GM12878 (cell line): ENCODE results near the gene TDRD7. TPM values are rescaled to one million over a fixed set of nuclear protein-coding genes. Genes with fewer than 3 reads are reported as not detected.

ENCODE experiments used
- ATAC-seq: fragments of 200-7000 bp; cut with Tn5 transposase; 3 replicates; pipeline ENCODE4 v1.9.1; 2020; ENCODE audit warnings: mild to moderate bottlenecking, moderate library complexity
- BruUV-seq: library from RNA; stranded (reverse); fragments of 400-500 nt; replicated peaks from 2 replicates; lab custom pipeline; 2021; lab: Mats Ljungman, UMichigan
- CTCF ChIA-PET: fragments of 300-600 bp; sonication (Branson Sonifier 250); formaldehyde crosslinking; extraction: SDS; loops from one replicate; lab custom pipeline; 2021; ENCODE audit warnings: inconsistent platforms; lab: Yijun Ruan, JAX
- POLR2A ChIA-PET: fragments of 350-600 bp; formaldehyde crosslinking; extraction: SDS; loops from one replicate; lab custom pipeline; 2021; ENCODE audit warnings: inconsistent platforms; lab: Charles Lee
- RAD21 ChIA-PET: fragments of 300-600 bp; sonication (Branson Sonifier 250); formaldehyde crosslinking; loops from one replicate; lab custom pipeline; 2023; ENCODE audit warnings: antibody characterized with exemption; ENCODE audit not compliant: unreplicated experiment; lab: Charles Lee
- SMC1A ChIA-PET: fragments of 300-600 bp; sonication (Branson Sonifier 250); formaldehyde crosslinking; loops from one replicate; lab custom pipeline; 2023; ENCODE audit not compliant: unreplicated experiment, uncharacterized antibody; lab: Charles Lee
- DNase-seq: peaks from one replicate; pipeline ENCODE4 v3.0.0-alpha.2; 2011; ENCODE audit warnings: low read depth, low spot score
- FAIRE-seq: peaks from 3 replicates; lab custom pipeline; 2011; peaks lifted over from hg19 to GRCh38; lab: Jason Lieb, UNC
- H2AFZ ChIP-seq: 2 replicates; pipeline ENCODE4 v1.6.0; 2011; ENCODE audit warnings: low read depth, low read length, control low read depth; ENCODE audit not compliant: control insufficient read depth
- H3K27ac ChIP-seq: 2 replicates; pipeline ENCODE4 v1.5.1; 2011; ENCODE audit warnings: control low read depth; ENCODE audit not compliant: control insufficient read depth, insufficient read depth
- H3K27me3 ChIP-seq, 2 experiments: replicated peaks in 1 of 2; 2 replicates each; pipeline versions ENCODE4 v1.6.0 to v1.6.1; 2011; ENCODE audit warnings: low read length in 1 of 2; ENCODE audit not compliant: control insufficient read depth in 2 of 2, insufficient read depth in 2 of 2
- H3K36me3 ChIP-seq, 2 experiments: 2 replicates each; pipeline ENCODE4 v1.5.1; 2011; ENCODE audit warnings: low read length in 1 of 2; ENCODE audit not compliant: control insufficient read depth in 2 of 2, insufficient read depth in 2 of 2
- H3K4me1 ChIP-seq: 2 replicates; pipeline ENCODE4 v1.6.1; 2011; ENCODE audit warnings: mild to moderate bottlenecking, low read length, moderate library complexity, mixed read lengths; ENCODE audit not compliant: control insufficient read depth, insufficient read depth
- H3K4me2 ChIP-seq: 2 replicates; pipeline ENCODE4 v1.6.0; 2011; ENCODE audit warnings: control low read depth; ENCODE audit not compliant: control insufficient read depth, insufficient read depth
- H3K4me3 ChIP-seq: fragments of 200-600 bp; sonication (generic); 2 replicates; pipeline ENCODE4 v1.5.1; 2016
- H3K79me2 ChIP-seq: 2 replicates; pipeline ENCODE4 v1.6.0; 2011; ENCODE audit warnings: low read length; ENCODE audit not compliant: control insufficient read depth, insufficient read depth
- H3K9ac ChIP-seq: 2 replicates; pipeline ENCODE4 v1.8.0; 2011; ENCODE audit warnings: low read length, control low read depth, mixed read lengths; ENCODE audit not compliant: control insufficient read depth, insufficient read depth
- H3K9me3 ChIP-seq: replicated peaks from 3 replicates; pipeline ENCODE4 v1.5.1; 2011; ENCODE audit warnings: mild to moderate bottlenecking, low read length; ENCODE audit not compliant: control insufficient read depth, insufficient read depth
- H4K20me1 ChIP-seq: 2 replicates; pipeline ENCODE4 v1.6.0; 2011; ENCODE audit not compliant: control insufficient read depth, insufficient read depth
- JUNB ChIP-seq: IDR thresholded peaks from 2 replicates; pipeline ENCODE4 v1.6.1; 2016; ENCODE audit warnings: antibody characterized with exemption, mild to moderate bottlenecking
- MYB ChIP-seq: fragments of 150-350 bp; IDR thresholded peaks from 2 replicates; pipeline ENCODE4 v1.6.1; 2014; ENCODE audit warnings: mild to moderate bottlenecking, low read depth, low read length, borderline replicate concordance
- NBN ChIP-seq: fragments of 450-650 bp; IDR thresholded peaks from 2 replicates; pipeline ENCODE4 v1.6.1; 2016
- POLR2AphosphoS5 ChIP-seq: IDR thresholded peaks from 2 replicates; pipeline ENCODE4 v1.6.1; 2011; ENCODE audit warnings: mild to moderate bottlenecking, low read length, inconsistent platforms
- RUNX3 ChIP-seq: IDR thresholded peaks from 2 replicates; pipeline ENCODE4 v1.6.1; 2012; ENCODE audit warnings: low read length, inconsistent platforms
- SMC3 ChIP-seq: IDR thresholded peaks from 2 replicates; pipeline ENCODE4 v1.6.1; 2011; ENCODE audit warnings: low read length, improper control_type of control experiment, borderline replicate concordance
- SREBF1 ChIP-seq: IDR thresholded peaks from 2 replicates; pipeline ENCODE4 v1.6.1; 2012; ENCODE audit warnings: mild to moderate bottlenecking, low read length
- SREBF2 ChIP-seq: IDR thresholded peaks from 2 replicates; pipeline ENCODE4 v1.6.1; 2012; ENCODE audit warnings: mild to moderate bottlenecking, low read length
- TARDBP ChIP-seq: IDR thresholded peaks from 2 replicates; pipeline ENCODE4 v1.6.1; 2016; ENCODE audit warnings: borderline replicate concordance
- TCF3 ChIP-seq: IDR thresholded peaks from 2 replicates; pipeline ENCODE4 v1.6.1; 2012; ENCODE audit warnings: low read depth, mild to moderate bottlenecking, low read length, borderline replicate concordance; ENCODE audit not compliant: insufficient read depth
- ZSCAN29 ChIP-seq: fragments of 450-650 bp; IDR thresholded peaks from 2 replicates; pipeline ENCODE4 v1.6.1; 2017; ENCODE audit warnings: mild to moderate bottlenecking, moderate library complexity
- WGBS: methylation state at CpG from one replicate; pipeline ENCODE4 v1.1.6; 2016; ENCODE audit warnings: low lambda C conversion rate; ENCODE audit not compliant: insufficient replicate concordance, insufficient coverage; ENCODE audit errors: missing lambda C conversion rate; 5-methylcytosine and 5-hydroxymethylcytosine counted together
- in situ Hi-C: fragments of 300-500 bp; cut with MboI; formaldehyde crosslinking; loops from 9 replicates; pipeline ENCODE4 v1.14.3; 2018; ENCODE audit warnings: mixed read lengths
- intact Hi-C: fragments of 100-400 bp; cut with micrococcal nuclease; formaldehyde crosslinking; loops from one replicate; pipeline ENCODE4 v1.14.2; 2022; ENCODE audit not compliant: unreplicated experiment
- polyA plus RNA-seq, 11 experiments: library from polyadenylated mRNA; depleted of rRNA in 4 of 11; unstranded in 6 of 11; stranded (reverse) in 5 of 11; fragments of >200 nt; fragmentation: Nextera tagmentation in 4 of 11; fragmentation: Illumina TruSeq in 1 of 11; extraction: Ambion mirVana in 4 of 11; extraction: Trizol in 1 of 11; gene quantifications; 1 replicate in 1 of 11; 2 replicates in 10 of 11; pipeline versions ENCODE4 v1.2.1 to v1.2.3, GENCODE V29; 2011 to 2016; ENCODE audit warnings: inconsistent platforms in 2 of 11, missing spikeins in 2 of 11, low read depth in 1 of 11
- total RNA-seq, 4 experiments: library from RNA; depleted of rRNA in 3 of 4; stranded (reverse); fragments of >200 nt in 3 of 4; fragmentation: Illumina TruSeq in 1 of 4; extraction: Trizol in 1 of 4; gene quantifications; 2 replicates each; pipeline versions ENCODE4 v1.2.1 to v1.2.3, GENCODE V29; 2013 to 2021
- TF ChIP-seq, protein P1 (sequence below): fragments of 450-650 bp; IDR thresholded peaks from 2 replicates; pipeline ENCODE4 v1.6.1; 2016; ENCODE audit warnings: mild to moderate bottlenecking, moderate library complexity, borderline replicate concordance

The TDRD7 gene
- total and polyA plus RNA-seq, 10 of the 15 experiments (the other 5 are each of a cell fraction or from before 2014, with no cell fraction given) = 5.7 to 26.4 (median 16.2) TPM

DNA sequence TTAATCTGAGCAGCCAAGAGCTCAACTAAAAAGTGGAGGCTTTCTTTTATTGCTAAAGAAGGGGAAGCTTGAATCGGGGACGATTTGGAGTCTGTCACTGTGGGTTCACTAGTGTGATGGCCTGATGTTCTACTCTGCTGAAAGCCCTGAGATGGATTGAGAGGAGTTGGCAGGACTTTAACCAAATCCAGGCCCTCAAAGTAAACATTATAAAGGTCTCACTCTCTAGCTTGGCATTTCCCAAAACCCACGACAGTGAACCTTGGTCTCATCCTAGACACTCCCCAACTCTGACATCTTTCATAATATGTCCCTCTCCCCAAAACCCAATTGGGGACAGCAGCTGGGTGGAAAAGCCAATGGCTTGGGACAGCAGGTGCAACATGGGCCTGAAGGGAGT lies 122.3 kb downstream of the TDRD7 start:
- Histone ChIP-seq H2AFZ (no peak overlapping the region), H3K9ac (no peak overlapping the region), H4K20me1 (no peaks in the 10 kb centered on the region), H3K27me3 (no peaks in the 10 kb centered on the region), H3K4me3 (no peak overlapping the region), H3K4me1 (peaks cover 10% of the 10 kb centered on the region), H3K36me3 (peaks cover 5 to 6% of the 10 kb centered on the region in 2 experiments; a peak in 3 of 4 replicates), H3K27ac (no peak overlapping the region), H3K79me2 (no peaks in the 10 kb centered on the region), H3K4me2 (no peak overlapping the region), H3K9me3 (peaks cover 1% of the 10 kb centered on the region; the same call in 1 of the 3 replicates)
- BruUV-seq = no TSS peak
- 76% methylated on average over 3 of the region's 3 CpGs for WGBS
- ChIA-PET POLR2A (interaction anchor here (1.1 kb wide), 1 partner anchor 19 kb away, joined by 3 read pairs; no protein-coding TSS in a partner anchor), RAD21 (interaction anchor here (1.6 kb wide), 1 partner anchor 65 kb away, joined by 5 read pairs; no protein-coding TSS in a partner anchor), CTCF (interaction anchor here (0.7 to 1.9 kb wide), 4 partner anchors 15 to 65 kb away, joined by 3 to 8 read pairs (median 6); no protein-coding TSS in a partner anchor), SMC1A (interaction anchor here (1.3 to 4.4 kb wide), 6 partner anchors 15 to 66 kb away, joined by 3 to 15 read pairs (median 7); no protein-coding TSS in a partner anchor)
- no peak for TF ChIP-seq TCF3
- no peak for TF ChIP-seq SREBF1
- FAIRE-seq (no peak), ATAC-seq (no peak), DNase-seq (no peak)
- in situ Hi-C loops (no loop called here), intact Hi-C loops (no loop called here)

DNA sequence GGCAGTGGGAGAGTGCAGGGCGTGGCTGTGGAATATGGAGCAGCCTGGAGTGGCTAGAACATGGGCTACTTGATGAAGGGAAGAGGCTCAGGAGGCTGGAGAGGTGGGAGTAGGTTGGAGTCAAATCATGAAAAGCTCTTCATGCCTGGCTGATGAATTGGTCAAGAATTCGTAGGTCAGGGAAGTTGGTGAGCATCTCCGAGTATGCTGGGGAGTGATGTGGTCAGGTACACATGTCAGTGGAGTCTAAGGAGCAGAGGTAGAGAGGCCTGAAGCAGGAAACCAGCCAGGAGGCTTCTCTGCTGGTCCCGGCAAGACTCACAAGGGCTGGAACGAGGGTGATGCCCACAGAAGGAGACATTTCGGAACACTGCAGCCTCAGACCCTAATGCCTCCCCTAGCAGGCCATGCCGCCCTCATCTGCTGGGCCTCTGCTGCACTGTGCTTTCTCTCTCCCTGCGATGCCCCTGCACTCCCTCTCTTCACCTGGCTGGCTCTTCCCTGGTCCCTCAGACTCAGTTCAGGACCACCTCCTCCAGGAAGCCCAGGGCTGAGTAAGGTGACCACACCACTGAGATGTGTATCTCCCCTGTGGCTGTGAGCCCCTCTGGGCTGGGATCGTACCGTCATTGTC lies 123.2 kb downstream of the TDRD7 start:
- Histone ChIP-seq H3K9me3 (peaks cover 1% of the 10 kb centered on the region; the same call in 1 of the 3 replicates), H3K36me3 (peaks cover 5 to 6% of the 10 kb centered on the region in 2 experiments; a peak in 3 of 4 replicates), H3K4me1 (peaks cover 1% of the 10 kb centered on the region; the same call in 1 of the 2 replicates), H3K27ac (no peak overlapping the region), H3K4me3 (no peak overlapping the region), H3K27me3 (no peaks in the 10 kb centered on the region), H2AFZ (no peak overlapping the region), H3K9ac (no peak overlapping the region), H4K20me1 (no peaks in the 10 kb centered on the region), H3K79me2 (no peaks in the 10 kb centered on the region), H3K4me2 (no peak overlapping the region)
- CTCF ChIA-PET = interaction anchor here (0.7 to 2.4 kb wide), 4 partner anchors 14 to 66 kb away, joined by 3 to 5 read pairs (median 3); partner anchors contain the start of gene TMOD1
- intact Hi-C loops = no loop called here
- BruUV-seq = no TSS peak
- RAD21 ChIA-PET = interaction anchor here (1.6 kb wide), 1 partner anchor 66 kb away, joined by 5 read pairs; no protein-coding TSS in a partner anchor
- SMC1A ChIA-PET = interaction anchor here (1.3 to 4.4 kb wide), 5 partner anchors 14 to 66 kb away, joined by 3 to 15 read pairs (median 7); no protein-coding TSS in a partner anchor
- 54% methylated on average over 10 of the region's 10 CpGs for WGBS
- ATAC-seq (no peak), FAIRE-seq (no peak), DNase-seq (no peak)
- POLR2A ChIA-PET = interaction anchor here (1.1 kb wide), 1 partner anchor 20 kb away, joined by 3 read pairs; no protein-coding TSS in a partner anchor
- in situ Hi-C loops = no loop called here
- TF ChIP-seq SREBF2 (no peak), RUNX3 (no peak), POLR2AphosphoS5 (no peak), NBN (no peak), ZSCAN29 (no peak), TARDBP (no peak), MYB (no peak), SMC3 (no peak), JUNB (no peak)
- TF ChIP-seq, protein P1, sequence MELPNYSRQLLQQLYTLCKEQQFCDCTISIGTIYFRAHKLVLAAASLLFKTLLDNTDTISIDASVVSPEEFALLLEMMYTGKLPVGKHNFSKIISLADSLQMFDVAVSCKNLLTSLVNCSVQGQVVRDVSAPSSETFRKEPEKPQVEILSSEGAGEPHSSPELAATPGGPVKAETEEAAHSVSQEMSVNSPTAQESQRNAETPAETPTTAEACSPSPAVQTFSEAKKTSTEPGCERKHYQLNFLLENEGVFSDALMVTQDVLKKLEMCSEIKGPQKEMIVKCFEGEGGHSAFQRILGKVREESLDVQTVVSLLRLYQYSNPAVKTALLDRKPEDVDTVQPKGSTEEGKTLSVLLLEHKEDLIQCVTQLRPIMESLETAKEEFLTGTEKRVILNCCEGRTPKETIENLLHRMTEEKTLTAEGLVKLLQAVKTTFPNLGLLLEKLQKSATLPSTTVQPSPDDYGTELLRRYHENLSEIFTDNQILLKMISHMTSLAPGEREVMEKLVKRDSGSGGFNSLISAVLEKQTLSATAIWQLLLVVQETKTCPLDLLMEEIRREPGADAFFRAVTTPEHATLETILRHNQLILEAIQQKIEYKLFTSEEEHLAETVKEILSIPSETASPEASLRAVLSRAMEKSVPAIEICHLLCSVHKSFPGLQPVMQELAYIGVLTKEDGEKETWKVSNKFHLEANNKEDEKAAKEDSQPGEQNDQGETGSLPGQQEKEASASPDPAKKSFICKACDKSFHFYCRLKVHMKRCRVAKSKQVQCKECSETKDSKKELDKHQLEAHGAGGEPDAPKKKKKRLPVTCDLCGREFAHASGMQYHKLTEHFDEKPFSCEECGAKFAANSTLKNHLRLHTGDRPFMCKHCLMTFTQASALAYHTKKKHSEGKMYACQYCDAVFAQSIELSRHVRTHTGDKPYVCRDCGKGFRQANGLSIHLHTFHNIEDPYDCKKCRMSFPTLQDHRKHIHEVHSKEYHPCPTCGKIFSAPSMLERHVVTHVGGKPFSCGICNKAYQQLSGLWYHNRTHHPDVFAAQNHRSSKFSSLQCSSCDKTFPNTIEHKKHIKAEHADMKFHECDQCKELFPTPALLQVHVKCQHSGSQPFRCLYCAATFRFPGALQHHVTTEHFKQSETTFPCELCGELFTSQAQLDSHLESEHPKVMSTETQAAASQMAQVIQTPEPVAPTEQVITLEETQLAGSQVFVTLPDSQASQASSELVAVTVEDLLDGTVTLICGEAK = no peak
